Common myeloid progenitor, CD34-positive (primary cell): ENCODE results near the gene ATF7.

Experiments used
- CTCF ChIA-PET: fragments of 350-600 bp; sonication (Branson Sonifier 250); formaldehyde crosslinking; loops from one replicate; lab custom pipeline; 2021; ENCODE audit warnings: antibody characterized with exemption; lab: Charles Lee
- POLR2A ChIA-PET: fragments of 350-600 bp; sonication (Branson Sonifier 250); formaldehyde crosslinking; loops from one replicate; lab custom pipeline; 2021; ENCODE audit warnings: antibody characterized with exemption; lab: Charles Lee
- DNase-seq, 3 donors: peaks; one replicate each; pipeline versions ENCODE4 v3.0.0 to v3.0.0-alpha.2; 2013
- H3K27ac ChIP-seq, 2 experiments: 1 replicate in 1 of 2; 2 replicates in 1 of 2; pipeline ENCODE4 v1.7.0; 2013; ENCODE audit warnings: inconsistent platforms in 2 of 2, low read length in 2 of 2, mild to moderate bottlenecking in 2 of 2, low read depth in 1 of 2, moderate library complexity in 1 of 2; ENCODE audit not compliant: severe bottlenecking in 2 of 2, insufficient read depth in 1 of 2, poor library complexity in 1 of 2
- H3K27me3 ChIP-seq, 5 experiments: replicated peaks in 2 of 5; 1 replicate in 3 of 5; 2 replicates in 2 of 5; pipeline versions ENCODE4 v1.6.1 to v1.7.0; 2013; ENCODE audit warnings: low read length in 4 of 5, mild to moderate bottlenecking in 2 of 5, moderate library complexity in 2 of 5, inconsistent platforms in 1 of 5; ENCODE audit not compliant: insufficient read depth in 5 of 5, control insufficient read depth in 4 of 5
- H3K36me3 ChIP-seq, 4 experiments: 1 replicate in 2 of 4; 2 replicates in 2 of 4; pipeline versions ENCODE4 v1.6.1 to v1.7.0; 2013; ENCODE audit warnings: low read length in 3 of 4, control low read depth in 1 of 4, mild to moderate bottlenecking in 1 of 4; ENCODE audit not compliant: control insufficient read depth in 4 of 4, insufficient read depth in 4 of 4
- H3K4me1 ChIP-seq, 4 experiments: 1 replicate in 3 of 4; 2 replicates in 1 of 4; pipeline versions ENCODE4 v1.6.1 to v1.7.1; 2013; ENCODE audit warnings: low read length in 3 of 4, mild to moderate bottlenecking in 3 of 4, control low read depth in 1 of 4, inconsistent platforms in 1 of 4, moderate library complexity in 1 of 4; ENCODE audit not compliant: control insufficient read depth in 4 of 4, insufficient read depth in 4 of 4; ENCODE audit errors: control extremely low read depth in 1 of 4
- H3K4me3 ChIP-seq, 7 experiments: 1 replicate in 4 of 7; 2 replicates in 3 of 7; pipeline versions ENCODE4 v1.5.1 to v1.7.0; 2013; ENCODE audit warnings: mild to moderate bottlenecking in 7 of 7, low read length in 6 of 7, moderate library complexity in 6 of 7, inconsistent platforms in 2 of 7, low read depth in 2 of 7, control low read depth in 1 of 7; ENCODE audit not compliant: insufficient read depth in 4 of 7, control insufficient read depth in 1 of 7; ENCODE audit errors: extremely low read depth in 1 of 7
- H3K9me3 ChIP-seq, 5 experiments: 1 replicate in 4 of 5; 2 replicates in 1 of 5; pipeline versions ENCODE4 v1.6.1 to v1.7.1; 2013; ENCODE audit warnings: low read length in 4 of 5, mild to moderate bottlenecking in 2 of 5, inconsistent platforms in 1 of 5, low read depth in 1 of 5, moderate library complexity in 1 of 5; ENCODE audit not compliant: control insufficient read depth in 4 of 5, insufficient read depth in 2 of 5; ENCODE audit errors: control extremely low read depth in 1 of 5
- WGBS: methylation state at CpG from one replicate; pipeline ENCODE4 v1.1.5; 2013; ENCODE audit not compliant: insufficient coverage; 5-methylcytosine and 5-hydroxymethylcytosine counted together

Gene ATF7

DNA sequence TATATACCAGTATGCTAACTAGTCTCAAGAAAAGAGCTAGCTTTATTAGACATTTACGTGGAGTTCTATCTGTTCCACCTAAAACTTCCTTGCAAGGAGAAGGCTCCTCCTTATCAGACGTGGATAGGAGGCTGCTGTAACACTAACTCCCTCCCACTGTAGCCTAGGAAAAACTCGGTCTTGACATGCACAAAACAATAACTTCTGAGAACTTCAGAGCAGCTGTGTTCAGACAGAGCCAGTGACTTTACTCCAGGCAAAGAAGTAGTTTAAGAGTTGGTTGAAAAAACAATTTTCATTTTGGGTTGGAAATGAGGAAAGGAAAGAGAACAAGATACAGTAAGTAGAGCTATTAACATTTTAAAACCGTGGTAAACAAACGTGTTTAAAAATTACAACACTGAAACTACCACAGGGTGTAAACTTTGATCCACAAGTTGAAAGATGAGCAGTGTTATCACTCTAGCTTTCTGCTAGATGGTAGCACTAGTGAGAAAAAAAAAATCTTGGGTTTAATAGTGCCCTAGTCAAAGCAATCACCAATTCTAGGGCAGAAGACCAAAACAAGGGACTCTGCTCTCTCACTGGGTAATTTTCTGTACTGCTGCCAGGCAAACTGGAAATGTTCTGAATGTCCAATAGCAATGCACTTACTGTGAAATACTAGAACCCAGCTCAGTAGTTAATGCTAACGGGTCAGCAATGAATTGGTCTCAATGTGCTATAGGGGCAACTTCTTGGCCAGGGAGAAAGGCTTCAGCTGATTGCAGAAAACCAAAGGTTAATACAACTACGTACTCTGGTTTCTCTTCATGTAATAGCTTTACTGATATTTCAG is 2.4 kb downstream of the ATF7 start:
- H3K36me3 ChIP-seq, result no peaks in the 10 kb centered on the region
- H3K4me1 ChIP-seq, result peaks cover 36 to 55% (median 46%) of the 10 kb centered on the region in 4 experiments
- DNase-seq, result no peak
- WGBS, result 34% methylated on average over 3 of the region's 7 CpGs
- no peaks in the 10 kb centered on the region for H3K9me3 ChIP-seq
- ChIA-PET CTCF (interaction anchor here (0.9 to 1.8 kb wide), 9 partner anchors 9 to 122 kb away, joined by 3 to 10 read pairs (median 4); partner anchors contain the start of gene ATP5MC2), POLR2A (interaction anchor here (0.5 to 1.2 kb wide), 3 partner anchors 8 to 15 kb away, joined by 3 to 4 read pairs (median 4); no protein-coding TSS in a partner anchor)
- peak overlapping the region; percentile 34 to 99 for H3K27ac ChIP-seq
- no peaks in the 10 kb centered on the region for H3K27me3 ChIP-seq
- peak overlapping the region in 5 of 7 experiments; percentile 7 to 96 (median 91) for H3K4me3 ChIP-seq

DNA sequence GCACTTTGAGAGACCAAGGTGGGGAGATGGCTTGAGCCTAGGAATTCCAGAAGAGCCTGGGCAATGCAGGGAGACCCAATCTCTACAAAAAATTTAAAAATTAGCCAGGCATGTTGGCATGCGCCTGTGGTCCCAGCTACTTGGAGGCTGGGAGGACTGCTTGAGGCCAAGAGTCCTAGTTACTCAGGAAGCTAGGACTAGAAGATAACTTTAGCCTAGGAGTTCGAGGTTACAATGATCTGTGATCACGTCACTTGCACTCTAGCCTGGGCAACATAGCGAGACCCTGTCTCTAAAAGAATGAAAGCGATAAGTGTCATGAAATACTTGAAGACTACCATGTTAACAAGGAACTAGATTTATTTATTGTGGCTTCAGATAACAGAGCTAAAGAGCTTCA is 3.5 kb downstream of the ATF7 start:
- DNase-seq, result no peak
- Histone ChIP-seq H3K4me1 (peaks cover 41 to 62% (median 53%) of the 10 kb centered on the region in 4 experiments), H3K27me3 (no peaks in the 10 kb centered on the region), H3K9me3 (no peaks in the 10 kb centered on the region), H3K27ac (peak overlapping the region in 1 of 2 experiments; percentile 69), H3K36me3 (no peaks in the 10 kb centered on the region), H3K4me3 (peak overlapping the region in 1 of 7 experiments; percentile 92)
- POLR2A ChIA-PET, result interaction anchor here (0.5 to 1.1 kb wide), 2 partner anchors 11 to 14 kb away, joined by 3 to 4 read pairs; no protein-coding TSS in a partner anchor
- CTCF ChIA-PET, result interaction anchor here (0.7 to 1.3 kb wide), 5 partner anchors 10 to 91 kb away, joined by 3 to 5 read pairs (median 4); no protein-coding TSS in a partner anchor
- 84% methylated on average over 4 of the region's 5 CpGs for WGBS

DNA sequence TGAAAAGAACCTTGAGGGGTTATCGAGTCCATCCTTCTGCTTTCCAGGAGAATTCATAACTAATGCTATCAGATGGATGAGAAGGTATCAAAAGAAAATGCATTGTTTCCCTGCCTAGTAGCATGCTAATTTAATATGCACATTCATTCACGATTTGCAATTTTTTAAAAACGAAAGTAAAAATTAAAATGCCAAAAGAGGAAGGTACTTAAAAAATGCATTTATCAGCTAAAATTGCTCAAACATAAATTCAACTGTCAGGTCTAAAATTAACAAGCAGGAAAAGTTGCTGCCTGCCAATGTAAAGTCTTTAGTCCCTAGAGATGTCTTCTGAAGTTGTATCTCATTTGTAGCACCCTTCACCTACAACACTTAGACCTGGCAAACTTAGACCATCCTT is 7.9 kb downstream of the ATF7 start:
- Histone ChIP-seq H3K36me3 (peaks cover 0 to 4% (median under 1%) of the 10 kb centered on the region in 4 experiments), H3K4me1 (peaks cover 12 to 42% (median 34%) of the 10 kb centered on the region in 4 experiments), H3K9me3 (no peaks in the 10 kb centered on the region), H3K27me3 (no peaks in the 10 kb centered on the region), H3K27ac (peak overlapping the region; percentile 35 to 75), H3K4me3 (peak overlapping the region in 6 of 7 experiments; percentile 52 to 82 (median 62))
- no CpG with 5 or more reads among the region's 3 CpGs for WGBS
- CTCF ChIA-PET, result interaction anchor here (1.2 to 1.3 kb wide), 2 partner anchors 11 to 13 kb away, joined by 4 read pairs; no protein-coding TSS in a partner anchor
- DNase-seq, result peak; percentile 52 to 83 (median 76)
- POLR2A ChIA-PET, result interaction anchor here (0.6 to 1.5 kb wide), 2 partner anchors 10 to 123 kb away, joined by 3 read pairs; no protein-coding TSS in a partner anchor

DNA sequence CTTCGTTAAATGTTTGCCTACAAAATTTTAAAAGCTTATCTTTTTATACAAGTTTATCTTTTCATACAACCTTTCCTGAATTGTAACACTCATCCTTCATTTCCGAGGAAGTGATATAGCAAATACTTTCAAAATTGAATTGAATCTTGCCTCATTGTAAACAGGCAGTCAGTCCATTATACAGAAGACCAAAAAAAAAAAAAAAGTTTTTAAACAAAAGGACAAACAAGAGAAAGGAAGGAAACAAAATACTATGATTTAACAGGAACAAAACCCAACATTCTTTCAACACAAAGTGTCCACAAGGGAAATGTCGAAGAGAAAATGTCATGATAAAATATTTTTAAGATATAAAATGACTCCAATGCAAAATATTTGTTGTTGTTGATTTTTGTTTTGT is 8.5 kb downstream of the ATF7 start:
- POLR2A ChIA-PET, result interaction anchor here (0.6 to 1.5 kb wide), 3 partner anchors 9 to 124 kb away, joined by 3 to 5 read pairs (median 3); partner anchors contain the start of gene ATP5MC2

DNA sequence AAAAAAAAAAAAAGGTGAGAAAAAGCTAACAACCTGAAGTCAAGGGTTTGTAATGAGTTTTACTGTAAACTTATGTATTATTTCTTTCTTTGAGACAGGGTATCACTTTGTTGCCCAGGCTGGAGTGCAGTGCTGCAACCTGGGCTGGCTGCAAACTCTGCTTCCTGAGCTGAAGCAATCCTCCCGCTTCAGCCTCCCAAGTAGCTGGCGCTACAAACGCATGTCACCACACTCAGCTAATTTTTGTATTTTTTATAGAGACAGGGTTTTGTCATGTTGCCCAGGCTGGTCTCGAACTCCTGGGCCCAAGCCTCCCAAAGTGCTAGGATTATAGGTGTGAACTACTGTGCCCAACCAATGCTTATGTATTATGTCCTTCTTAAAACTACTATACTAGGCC is 9.2 kb downstream of the ATF7 start:
- ChIA-PET CTCF (interaction anchor here (0.7 to 1.6 kb wide), 5 partner anchors 12 to 88 kb away, joined by 3 to 5 read pairs (median 3); no protein-coding TSS in a partner anchor), POLR2A (interaction anchor here (0.9 to 1.5 kb wide), 2 partner anchors 9 to 58 kb away, joined by 3 to 5 read pairs; partner anchors contain the start of gene ATP5MC2)
- Histone ChIP-seq H3K4me1 (peaks cover 7 to 38% (median 29%) of the 10 kb centered on the region in 4 experiments), H3K27ac (no peak overlapping the region), H3K36me3 (peaks cover 0 to 4% (median 2%) of the 10 kb centered on the region in 4 experiments), H3K9me3 (no peaks in the 10 kb centered on the region), H3K27me3 (no peaks in the 10 kb centered on the region), H3K4me3 (no peak overlapping the region)
- WGBS, result no CpG with 5 or more reads among the region's 4 CpGs
- peak in 2 of 3 donors; percentile 49 to 53 for DNase-seq

More for the DNA sequence above, 8.5 kb downstream of the ATF7 start:
- WGBS, result no CpG with 5 or more reads among the region's 3 CpGs
- Histone ChIP-seq H3K4me3 (peak overlapping the region in 6 of 7 experiments; percentile 52 to 82 (median 62)), H3K27me3 (no peaks in the 10 kb centered on the region), H3K4me1 (peaks cover 9 to 38% (median 30%) of the 10 kb centered on the region in 4 experiments), H3K27ac (peak overlapping the region; percentile 35 to 75), H3K9me3 (no peaks in the 10 kb centered on the region), H3K36me3 (peaks cover 0 to 4% (median 1%) of the 10 kb centered on the region in 4 experiments)
- peak in 2 of 3 donors; percentile 10 to 34 for DNase-seq
- CTCF ChIA-PET, result interaction anchor here (1.2 to 1.3 kb wide), 2 partner anchors 12 to 88 kb away, joined by 3 to 4 read pairs; no protein-coding TSS in a partner anchor

DNA sequence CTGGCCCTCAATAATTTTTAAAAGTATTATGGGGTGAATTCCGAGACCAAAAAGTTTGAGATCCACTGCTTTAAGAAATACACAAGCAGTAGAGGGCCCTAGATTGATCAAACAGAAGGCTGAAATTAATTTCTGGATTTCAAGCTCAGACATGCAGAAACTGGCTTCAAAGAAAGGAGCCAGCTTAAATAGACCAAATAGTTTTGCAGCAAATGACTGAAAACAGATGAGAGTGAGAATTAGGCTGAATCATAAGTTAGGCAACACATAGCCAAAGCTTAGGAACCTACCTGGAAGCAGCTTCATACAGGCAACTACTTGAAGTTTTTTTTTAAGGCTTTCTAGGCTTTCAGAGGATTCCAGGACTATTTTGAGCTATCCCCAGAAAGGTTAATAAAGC is 12.4 kb downstream of the ATF7 start:
- Histone ChIP-seq H3K4me1 (peaks cover 5 to 27% (median 18%) of the 10 kb centered on the region in 4 experiments), H3K36me3 (peaks cover 1 to 4% (median 2%) of the 10 kb centered on the region in 4 experiments), H3K9me3 (no peaks in the 10 kb centered on the region), H3K27me3 (no peaks in the 10 kb centered on the region), H3K4me3 (no peak overlapping the region), H3K27ac (no peak overlapping the region)
- WGBS, result 100% methylated on average over 1 of the region's 1 CpG
- ChIA-PET POLR2A (interaction anchor here (0.7 kb wide), 1 partner anchor 21 kb away, joined by 3 read pairs; no protein-coding TSS in a partner anchor), CTCF (interaction anchor here (1.1 to 1.5 kb wide), 3 partner anchors 24 to 132 kb away, joined by 3 read pairs; partner anchors contain the start of gene ATP5MC2)
- DNase-seq, result no peak
